ENCODE data around the gene ZNF691.
"Not testable (repeated sequence)": the region's sequence is repeated elsewhere in the genome, so short reads cannot be mapped to it uniquely, and the experiment has no call there.

The ZNF691 gene

DNA sequence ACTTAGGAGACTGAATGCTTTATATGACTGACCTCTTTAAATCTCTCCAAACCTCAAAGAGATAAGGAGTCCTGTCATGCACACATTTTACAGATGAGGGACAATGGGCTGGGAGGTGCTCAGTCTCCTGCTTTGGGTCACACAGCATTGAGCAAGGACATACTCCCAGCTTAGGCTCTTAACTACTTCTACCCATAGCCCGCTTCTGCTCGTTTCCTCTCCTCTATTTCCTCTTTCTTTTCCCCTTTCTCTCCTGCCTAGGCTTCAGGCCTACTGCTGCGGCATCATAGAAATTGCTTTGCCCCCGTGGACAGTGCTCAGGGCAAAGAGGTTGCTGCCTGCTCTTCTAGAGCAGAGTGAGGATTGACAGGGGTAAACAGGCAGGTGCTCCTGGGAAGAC lies 12.4 kb upstream of the ZNF691 start:
- DNase-seq = no peak

- DNase-seq = no peak
These were observed 11.6 kb upstream of the ZNF691 start for GRCh38 chr1:42834803-42835202.

DNA sequence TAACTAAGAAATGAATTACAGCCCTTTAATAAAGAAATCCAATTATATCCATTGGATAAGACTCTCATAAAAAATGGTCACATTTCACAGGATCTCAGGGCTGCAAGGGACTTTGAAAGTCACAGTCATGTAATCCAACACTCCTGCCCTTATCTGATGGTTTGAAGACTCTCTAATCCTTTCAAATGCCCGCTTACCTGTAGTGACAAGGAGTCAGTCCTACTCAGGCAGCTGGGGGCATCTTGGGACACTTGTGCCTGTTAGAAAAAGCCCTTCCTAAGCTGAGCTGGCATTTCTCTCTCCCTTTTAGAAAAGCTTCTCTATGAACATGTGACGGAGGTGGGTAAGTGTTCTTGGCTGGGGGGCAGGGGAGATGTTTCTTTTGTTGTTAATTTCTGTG lies 11.0 kb upstream of the ZNF691 start:
- no peak for DNase-seq

GRCh38 chr1:42837709-42838108 lies 8.7 kb upstream of the ZNF691 start:
- no peak for DNase-seq

DNA sequence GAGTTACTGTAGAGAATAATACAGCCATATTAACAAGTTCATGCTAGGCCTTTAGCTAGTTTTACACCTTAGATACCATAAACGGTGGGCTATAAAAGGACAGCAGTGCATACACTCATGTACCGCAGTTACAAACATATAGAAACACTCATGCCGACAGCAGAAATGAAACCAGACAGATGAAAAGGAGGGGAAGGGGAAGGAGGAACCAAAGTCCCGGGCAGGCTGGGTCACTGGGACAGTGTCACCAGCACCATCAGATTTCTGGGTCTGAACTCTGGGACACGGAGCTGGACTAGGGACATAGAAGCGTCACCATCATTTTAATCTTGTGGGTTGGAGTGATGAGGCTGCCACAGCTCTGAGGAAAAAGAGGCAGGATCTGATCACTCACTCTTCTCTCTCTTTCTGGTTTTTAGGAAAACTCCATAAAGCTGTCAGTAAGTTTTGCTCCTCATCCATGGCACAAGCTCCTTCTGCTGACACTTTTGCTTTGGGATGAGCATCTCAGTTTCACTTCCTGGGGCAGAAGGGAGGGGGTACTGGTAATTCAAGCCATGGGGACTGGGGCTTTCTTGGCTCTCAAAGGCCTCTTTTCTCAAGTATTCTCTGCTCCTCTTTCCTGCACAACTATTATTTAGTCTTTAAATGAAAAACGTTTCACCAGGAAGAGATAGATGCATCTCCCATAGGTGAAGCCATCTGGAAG lies 7.8 kb upstream of the ZNF691 start:
- DNase-seq = no peak

DNA sequence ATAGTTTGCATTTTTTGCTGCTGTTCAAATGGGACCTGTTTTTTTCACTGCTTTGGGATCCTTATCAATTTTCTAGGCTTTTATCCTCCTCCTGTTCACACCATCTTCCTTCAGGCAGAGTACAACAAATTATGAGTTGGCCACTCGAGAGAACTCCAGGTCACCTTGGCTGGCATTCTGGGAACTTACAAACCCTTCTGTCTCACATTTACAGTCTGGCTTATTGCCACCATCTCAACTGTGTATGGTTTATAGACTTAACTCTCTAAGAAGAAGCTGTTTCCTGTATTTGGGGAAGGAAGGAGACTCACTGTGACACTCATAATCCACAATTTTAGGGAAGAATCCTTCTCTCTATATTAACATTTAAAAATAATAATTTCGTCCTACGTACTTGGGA lies 5.4 kb upstream of the ZNF691 start:
- DNase-seq = no peak

- DNase-seq = no peak
These were observed 4.8 kb upstream of the ZNF691 start for GRCh38 chr1:42841440-42842147.

DNA sequence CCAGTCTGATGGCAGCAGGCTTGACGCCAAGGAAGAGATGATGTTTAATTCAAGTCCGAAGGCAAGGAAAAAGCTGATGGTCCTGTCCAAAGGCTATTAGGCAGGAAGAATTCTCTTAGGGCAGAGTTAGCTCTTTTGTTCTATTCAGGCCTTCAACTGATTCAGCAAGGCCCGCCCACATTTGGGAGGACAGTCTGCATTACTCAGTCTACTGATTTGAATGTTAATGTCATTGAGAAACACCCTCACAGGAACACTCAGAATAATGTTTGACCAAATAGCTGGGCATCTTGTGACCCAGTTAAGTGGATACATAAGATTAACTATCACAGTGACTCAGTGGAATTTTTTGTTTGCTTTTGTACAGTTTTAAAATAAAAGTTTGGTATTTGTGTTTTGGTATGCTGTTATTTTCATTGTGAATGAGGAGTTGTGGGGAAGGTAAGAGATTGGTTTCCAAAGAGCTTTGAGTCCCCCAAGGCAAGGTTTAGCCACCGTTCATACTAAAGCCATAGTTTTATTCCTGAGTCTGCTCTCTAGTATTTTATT lies 1.7 kb upstream of the ZNF691 start:
- no peak for DNase-seq

DNA sequence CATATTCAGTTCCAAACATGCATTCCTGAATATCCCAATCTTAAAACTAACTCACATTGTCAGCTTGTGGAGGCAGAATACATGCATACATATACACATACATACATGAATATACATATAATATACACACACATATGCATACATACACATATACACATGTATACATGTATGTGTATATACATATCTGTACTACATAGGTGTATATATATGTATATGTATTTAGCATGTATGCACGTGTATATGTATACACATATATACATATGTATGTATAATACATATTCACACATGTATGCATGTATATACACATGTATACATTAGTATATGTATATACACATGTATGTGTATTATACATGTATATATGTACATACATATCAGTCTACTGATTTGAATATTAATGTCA lies 1.2 kb upstream of the ZNF691 start:
- DNase-seq = no peak

- DNase-seq = no peak
These were observed 552 bp upstream of the ZNF691 start for GRCh38 chr1:42845866-42846256.

DNA sequence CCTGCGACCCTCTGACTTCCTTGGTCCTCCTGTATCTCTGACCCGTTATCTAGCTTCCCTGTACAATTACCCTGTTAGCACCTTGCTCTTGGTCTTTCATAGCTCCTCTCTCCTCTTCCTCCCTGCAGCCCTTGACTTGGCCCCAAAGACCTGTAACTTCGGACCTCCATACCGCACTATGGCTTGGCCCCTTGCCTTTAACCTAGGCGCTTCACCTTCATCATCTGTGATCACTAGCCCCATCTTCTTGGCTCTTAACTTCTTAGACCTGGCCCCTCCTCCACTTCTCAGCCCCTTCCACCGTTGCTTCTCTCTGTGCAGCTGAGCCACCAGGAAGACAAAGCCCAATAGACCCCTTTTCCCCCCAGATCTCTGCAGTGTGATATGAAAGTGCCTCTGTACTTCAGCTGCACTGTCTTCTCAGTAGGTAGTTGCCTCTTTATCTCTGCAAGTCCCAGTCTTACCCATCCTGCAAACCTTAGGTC lies 740 bp downstream of the ZNF691 start:
- no peak for DNase-seq

DNA sequence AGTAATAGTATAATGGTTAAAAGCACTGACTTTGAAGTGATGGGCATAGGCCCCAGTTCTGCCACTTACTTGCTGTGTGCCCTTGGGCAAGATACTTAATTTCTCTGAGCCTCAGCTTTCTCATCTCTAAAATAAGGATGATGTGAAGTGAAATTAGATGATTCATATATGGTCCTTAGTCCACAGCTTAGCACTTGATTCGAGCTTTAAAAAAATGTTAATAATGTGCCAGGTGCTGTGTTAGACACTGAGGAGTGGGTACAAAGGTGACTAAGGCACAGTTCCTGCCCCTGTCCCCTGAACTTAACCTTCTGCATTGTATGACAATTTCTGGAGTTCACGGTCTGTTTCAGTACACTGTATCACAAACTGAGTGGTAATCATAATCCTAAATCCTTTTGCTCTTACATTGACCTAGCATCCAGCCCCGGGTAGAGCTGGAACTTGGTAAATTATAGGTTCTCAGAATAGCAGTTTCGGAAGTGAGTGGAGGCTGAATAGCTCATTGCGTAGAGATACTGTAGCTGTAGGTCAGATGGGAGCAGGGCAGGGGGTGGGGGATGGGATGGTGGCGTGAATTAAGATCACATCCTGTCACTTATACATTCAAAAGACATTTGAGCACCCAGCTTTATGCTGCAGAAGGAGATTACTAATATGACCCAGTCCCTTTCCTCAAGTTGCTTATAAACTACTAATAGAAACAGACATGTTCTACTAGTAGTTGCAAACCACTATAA lies 1.5 kb downstream of the ZNF691 start:
- DNase-seq = no peak

DNA sequence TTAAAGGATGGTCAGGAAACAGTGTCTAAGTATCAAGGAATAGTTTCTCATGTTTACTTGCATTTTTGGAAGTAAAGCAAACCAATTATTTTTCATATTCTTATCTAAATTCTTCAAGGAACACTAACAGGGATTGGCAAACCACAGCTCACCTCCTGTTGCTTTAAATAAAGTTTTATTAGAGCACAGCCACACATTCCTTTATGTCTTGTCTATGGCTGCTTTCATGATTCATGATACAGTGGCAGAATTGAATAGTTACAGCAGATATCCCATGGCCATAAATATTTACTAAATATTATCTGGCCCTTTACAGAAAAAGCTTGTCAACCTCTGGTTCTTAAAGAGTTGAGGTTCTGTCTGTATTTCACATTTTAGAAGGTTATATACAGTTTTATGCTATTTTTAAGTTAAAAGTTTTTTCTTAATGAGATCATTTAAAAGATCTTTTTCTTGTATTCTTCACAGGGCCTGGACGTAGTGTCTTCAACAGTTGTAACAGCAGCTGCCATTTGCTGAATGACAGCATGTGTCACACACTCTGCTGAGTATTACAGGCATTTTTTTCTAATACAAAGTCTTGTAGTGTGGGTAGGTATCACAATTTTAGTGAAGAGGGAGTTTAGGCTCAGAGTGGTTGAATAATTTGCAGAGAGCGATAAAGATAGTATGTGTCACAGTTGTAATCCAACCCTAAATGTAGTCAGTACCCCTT lies 2.6 kb downstream of the ZNF691 start:
- no peak for DNase-seq

DNA sequence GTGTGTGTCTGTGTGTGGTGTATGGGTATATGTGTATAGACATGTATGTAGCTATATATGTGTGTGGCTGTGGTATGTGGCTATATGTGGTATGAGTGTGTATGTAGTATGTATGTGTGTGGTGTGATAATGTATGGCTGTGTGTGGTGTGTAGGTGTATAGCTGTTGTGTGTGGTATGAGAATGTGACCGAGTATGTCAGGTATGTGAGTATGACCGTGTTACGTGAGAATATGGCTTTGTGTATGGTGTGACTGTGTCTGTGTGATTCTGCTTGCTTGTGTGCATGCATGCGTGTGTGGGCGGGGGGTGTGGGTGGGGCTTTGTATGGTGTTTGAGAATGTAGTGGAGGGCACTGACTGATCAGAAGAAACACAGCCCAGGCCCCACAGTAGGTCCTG lies 3.5 kb downstream of the ZNF691 start:
- no peak for DNase-seq

DNA sequence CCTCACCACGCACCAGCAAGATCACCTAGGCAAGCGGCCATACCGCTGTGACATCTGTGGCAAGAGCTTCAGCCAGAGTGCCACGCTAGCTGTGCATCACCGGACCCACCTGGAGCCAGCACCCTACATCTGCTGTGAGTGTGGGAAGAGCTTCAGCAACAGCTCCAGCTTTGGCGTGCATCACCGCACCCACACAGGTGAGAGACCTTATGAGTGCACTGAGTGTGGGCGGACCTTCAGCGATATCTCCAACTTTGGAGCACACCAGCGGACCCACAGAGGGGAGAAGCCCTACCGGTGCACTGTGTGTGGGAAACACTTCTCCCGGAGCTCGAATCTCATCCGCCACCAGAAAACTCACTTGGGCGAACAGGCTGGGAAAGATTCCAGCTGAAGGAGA lies 5.0 kb downstream of the ZNF691 start:
- DNase-seq = no peak

- DNase-seq = no peak
These were observed 5.7 kb downstream of the ZNF691 start for GRCh38 chr1:42851960-42852607.

GRCh38 chr1:42852608-42852980 lies 6.2 kb downstream of the ZNF691 start:
- no peak for DNase-seq

DNA sequence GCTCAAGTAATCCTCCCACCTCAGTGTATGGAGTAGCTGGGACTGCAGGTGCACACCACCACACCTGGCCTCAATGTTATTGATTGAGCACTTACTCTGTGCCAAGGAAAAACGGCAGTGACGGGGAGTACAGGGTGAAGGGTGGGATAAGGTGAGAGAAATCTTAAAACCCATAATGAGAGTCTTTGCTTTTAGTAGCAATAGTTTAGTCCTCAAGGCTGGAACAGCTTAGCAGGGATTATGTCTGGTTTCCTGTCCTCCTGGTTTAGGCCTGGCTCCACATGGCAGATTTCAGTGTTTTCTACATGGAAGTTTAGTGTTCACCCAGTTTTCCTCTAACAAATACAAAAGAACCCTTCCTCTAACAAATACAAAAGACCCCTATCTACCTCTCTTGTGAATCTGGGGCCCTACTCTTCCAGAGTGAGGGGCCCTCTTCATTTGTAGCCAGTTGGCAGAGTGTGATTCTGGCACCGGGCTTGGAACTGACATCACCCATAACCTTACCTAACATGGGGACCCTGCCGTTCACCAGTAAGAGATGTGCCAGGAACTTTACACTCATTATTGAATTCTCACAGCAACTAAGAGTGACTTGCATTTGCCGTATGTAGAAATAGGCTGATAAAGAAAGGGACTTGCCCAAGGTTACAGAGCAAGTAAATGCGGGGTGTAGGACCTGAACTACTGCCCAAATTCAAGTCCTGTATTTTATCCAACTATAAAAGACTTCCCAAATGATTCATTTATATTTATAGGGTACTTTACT lies 6.9 kb downstream of the ZNF691 start:
- no peak for DNase-seq

DNA sequence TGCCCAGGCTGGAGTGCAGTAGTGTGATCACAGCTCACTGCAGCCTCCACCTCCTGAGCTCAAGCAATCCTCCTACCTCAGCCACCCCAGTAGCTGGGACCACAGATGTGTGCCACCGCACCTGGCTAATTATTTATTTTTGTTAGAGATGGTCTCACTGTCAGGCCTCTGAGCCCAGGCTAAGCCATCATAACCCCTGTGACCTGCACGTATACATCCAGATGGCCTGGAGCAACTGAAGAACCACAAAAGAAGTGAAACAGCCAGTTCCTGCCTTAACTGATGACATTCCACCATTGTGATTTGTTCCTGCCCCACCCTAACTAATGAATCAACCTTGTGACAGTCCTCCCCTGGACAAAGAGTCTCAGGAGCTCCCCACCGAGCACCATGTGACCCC lies 10.1 kb downstream of the ZNF691 start:
- DNase-seq = not testable (repeated sequence)

DNA sequence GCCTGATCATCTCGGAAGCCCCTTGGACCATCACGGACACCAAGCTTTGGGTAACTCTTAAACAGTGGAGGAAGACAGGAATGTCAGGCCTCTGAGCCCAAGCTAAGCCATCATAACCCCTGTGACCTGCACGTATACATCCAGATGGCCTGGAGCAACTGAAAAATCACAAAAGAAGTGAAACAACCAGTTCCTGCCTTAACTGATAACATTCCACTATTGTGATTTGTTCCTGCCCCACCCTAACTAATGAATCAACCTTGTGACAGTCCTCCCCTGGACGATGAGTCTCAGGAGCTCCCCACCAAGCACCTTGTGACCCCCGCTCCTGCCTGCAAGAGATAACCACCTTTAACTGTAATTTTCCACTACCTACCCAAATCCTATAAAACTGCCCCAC lies 13.0 kb downstream of the ZNF691 start:
- not testable (repeated sequence) for DNase-seq

GRCh38 chr1:42860339-42861013 lies 14.1 kb downstream of the ZNF691 start:
- no peak for DNase-seq

Data from amniotic stem cell (primary cell).